RWPE1 (cell line): ENCODE measurements around the gene EIF2S1.

Experiments
- CTCF ChIA-PET: fragments of 350-600 bp; sonication (Branson Sonifier 250); formaldehyde crosslinking; extraction: SDS; loops from one replicate; lab custom pipeline; 2021; lab: Yijun Ruan, JAX
- POLR2A ChIA-PET: fragments of 400-600 bp; formaldehyde crosslinking; extraction: SDS; loops from one replicate; lab custom pipeline; 2020; ENCODE audit warnings: antibody characterized with exemption; ENCODE audit not compliant: low non-redundant PET; lab: Yijun Ruan, JAX
- DNase-seq: peaks from one replicate; pipeline ENCODE4 v3.0.0; 2012; ENCODE audit warnings: low spot score
- H3K27ac ChIP-seq: fragments of 450-650 bp; 2 replicates; pipeline ENCODE4 v1.5.1; 2017
- TF ChIP-seq, protein P1 (sequence below): fragments of 450-650 bp; conservative IDR thresholded peaks from 2 replicates; pipeline ENCODE4 v1.5.1; 2017; ENCODE audit warnings: low read depth, mild to moderate bottlenecking

EIF2S1 gene

DNA sequence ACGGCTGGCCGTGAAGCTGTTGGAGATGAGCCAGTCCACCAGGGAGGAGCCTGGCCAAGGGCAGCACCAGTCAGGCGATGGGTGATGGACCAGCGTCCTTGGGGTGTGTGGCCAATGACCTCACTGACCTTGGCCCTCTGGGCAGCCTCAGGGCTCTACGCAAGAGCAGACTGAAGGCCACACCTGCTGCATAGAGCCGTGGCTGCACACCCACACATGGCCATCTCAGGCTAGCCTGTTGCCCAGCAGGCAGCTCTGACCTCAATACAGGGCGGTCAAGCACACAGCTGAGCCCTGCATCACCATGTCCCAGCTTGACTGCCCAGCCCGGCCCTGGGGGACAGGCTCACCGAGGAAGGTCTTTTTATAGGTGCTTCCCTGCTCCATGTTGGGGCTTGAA, 32.7 kb downstream of the EIF2S1 start:
- no peak for DNase-seq
- TF ChIP-seq, protein P1, sequence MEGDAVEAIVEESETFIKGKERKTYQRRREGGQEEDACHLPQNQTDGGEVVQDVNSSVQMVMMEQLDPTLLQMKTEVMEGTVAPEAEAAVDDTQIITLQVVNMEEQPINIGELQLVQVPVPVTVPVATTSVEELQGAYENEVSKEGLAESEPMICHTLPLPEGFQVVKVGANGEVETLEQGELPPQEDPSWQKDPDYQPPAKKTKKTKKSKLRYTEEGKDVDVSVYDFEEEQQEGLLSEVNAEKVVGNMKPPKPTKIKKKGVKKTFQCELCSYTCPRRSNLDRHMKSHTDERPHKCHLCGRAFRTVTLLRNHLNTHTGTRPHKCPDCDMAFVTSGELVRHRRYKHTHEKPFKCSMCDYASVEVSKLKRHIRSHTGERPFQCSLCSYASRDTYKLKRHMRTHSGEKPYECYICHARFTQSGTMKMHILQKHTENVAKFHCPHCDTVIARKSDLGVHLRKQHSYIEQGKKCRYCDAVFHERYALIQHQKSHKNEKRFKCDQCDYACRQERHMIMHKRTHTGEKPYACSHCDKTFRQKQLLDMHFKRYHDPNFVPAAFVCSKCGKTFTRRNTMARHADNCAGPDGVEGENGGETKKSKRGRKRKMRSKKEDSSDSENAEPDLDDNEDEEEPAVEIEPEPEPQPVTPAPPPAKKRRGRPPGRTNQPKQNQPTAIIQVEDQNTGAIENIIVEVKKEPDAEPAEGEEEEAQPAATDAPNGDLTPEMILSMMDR: no peak
- CTCF ChIA-PET: no interaction called here
- POLR2A ChIA-PET: no interaction called here
- H3K27ac ChIP-seq: peak overlapping the region; percentile 27

DNA sequence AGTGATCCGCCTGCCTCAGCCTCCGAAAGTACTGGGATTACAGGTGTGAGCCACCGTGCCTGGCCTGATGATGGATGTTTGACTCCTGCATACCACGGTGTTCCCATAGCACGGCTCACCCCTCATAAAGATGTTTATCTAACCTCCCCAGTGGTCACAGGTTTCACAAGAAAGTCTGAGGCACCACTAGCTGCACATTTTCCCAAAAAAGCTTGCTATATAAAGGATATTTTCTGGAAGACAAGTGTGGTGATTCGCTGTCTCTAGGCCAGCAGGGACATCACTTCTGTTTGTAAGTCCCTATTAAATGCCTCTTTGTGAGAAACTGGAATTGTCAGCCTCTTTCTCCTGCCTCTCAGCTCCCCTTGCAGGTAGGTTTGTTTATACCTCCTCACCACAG, 33.6 kb downstream of the EIF2S1 start:
- H3K27ac ChIP-seq: no peak overlapping the region
- DNase-seq: no peak
- ChIA-PET CTCF (interaction anchor here (0.6 kb wide), 1 partner anchor 15 kb away, joined by 4 read pairs; no protein-coding TSS in a partner anchor), POLR2A (no interaction called here)
- TF ChIP-seq, protein P1: no peak

DNA sequence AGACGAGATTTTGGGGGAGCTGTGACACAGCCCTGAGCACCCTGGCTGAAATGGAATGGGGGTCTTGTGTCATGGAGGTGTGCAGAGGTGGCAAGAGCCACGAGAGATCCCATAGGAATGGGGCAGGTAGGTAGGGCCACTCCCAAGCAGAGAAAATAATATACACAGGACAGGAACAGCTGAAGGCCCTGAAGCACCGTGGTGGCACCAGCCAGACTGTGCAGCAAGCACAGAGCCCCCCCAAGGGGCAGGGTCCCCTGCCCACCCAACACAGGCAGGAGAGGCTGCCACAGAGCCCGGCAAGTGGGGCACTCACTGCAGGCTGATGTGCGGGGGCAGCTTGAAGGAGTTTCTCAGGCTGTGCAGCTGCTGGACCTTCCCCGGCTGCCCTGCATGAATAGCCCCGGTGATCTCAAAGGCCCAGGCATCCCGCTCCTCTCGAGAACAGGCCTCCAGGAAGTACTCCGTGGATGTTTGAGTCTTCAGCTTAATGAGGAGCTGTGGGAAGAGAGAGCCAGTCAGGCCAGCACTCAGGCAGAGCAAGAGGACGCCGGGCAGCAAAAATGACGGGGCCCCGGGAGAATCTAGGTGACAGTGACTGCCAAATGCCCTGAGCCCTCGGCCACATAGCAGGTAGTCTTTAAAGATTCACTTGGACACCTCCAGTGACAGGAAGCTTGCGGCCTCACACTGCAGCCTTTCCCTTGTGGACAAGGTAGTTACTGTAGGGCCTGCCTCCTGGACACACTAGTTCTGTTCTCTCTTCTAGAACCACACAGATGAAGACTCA, 35.2 kb downstream of the EIF2S1 start:
- no peak for DNase-seq
- H3K27ac ChIP-seq: peak overlapping the region; percentile 8; the same call in 1 of the 2 replicates
- ChIA-PET CTCF (interaction anchor here (1.0 kb wide), 1 partner anchor 8 kb away, joined by 4 read pairs; no protein-coding TSS in a partner anchor), POLR2A (no interaction called here)
- TF ChIP-seq, protein P1: no peak

DNA sequence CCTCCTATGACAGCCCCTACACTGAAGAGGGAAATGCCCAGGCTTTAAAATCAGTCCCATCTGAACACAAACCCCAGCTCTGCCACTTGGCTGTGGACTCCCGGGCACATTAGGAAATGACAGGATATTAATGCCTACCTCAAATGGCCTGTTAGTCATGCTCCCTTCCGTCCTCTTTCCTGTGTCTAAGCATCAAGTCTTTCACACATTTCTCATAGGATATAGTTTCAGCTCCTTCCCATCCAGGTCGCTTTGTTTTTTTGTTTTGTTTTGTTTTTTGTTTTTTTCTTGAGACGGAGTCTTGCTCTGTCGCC, 35.7 kb downstream of the EIF2S1 start:
- no peak for DNase-seq
- 0 out of 2 replicates have a peak overlapping the region, but pooled peaks have one; percentile 8 for H3K27ac ChIP-seq
- CTCF ChIA-PET: interaction anchor here (1.0 kb wide), 1 partner anchor 9 kb away, joined by 4 read pairs; no protein-coding TSS in a partner anchor
- POLR2A ChIA-PET: no interaction called here
- TF ChIP-seq, protein P1: no peak

DNA sequence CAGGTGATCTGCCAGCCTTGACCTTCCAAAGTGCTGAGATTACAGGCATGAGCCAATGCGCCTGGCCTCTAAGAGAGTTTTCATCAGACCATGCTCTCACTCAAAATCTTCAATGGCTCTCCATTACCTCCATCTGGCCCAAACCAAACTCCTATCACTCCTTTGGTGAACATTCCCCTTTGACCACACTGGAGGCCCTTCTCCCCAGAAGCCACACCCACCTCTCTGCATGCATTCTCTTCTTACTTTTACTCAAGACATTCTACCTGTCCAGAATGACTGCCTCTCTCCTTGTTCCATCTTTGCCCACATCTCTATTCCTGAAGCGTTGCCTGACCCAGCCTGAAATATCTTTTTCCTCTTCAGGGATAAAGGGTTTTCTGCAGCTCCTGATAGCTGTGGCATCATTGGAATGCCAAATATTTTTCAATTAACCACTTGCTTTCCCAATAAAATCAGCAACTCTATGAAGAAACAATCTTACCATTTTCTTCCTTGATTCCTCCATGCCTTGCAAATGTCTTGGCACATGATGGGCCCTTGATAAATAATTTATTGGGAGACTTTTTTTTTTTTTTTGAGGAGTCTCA, 36.3 kb downstream of the EIF2S1 start:
- DNase-seq: no peak
- H3K27ac ChIP-seq: no peak overlapping the region; the same call in 1 of the 2 replicates
- TF ChIP-seq, protein P1: no peak
- ChIA-PET POLR2A (no interaction called here), CTCF (no interaction called here)

DNA sequence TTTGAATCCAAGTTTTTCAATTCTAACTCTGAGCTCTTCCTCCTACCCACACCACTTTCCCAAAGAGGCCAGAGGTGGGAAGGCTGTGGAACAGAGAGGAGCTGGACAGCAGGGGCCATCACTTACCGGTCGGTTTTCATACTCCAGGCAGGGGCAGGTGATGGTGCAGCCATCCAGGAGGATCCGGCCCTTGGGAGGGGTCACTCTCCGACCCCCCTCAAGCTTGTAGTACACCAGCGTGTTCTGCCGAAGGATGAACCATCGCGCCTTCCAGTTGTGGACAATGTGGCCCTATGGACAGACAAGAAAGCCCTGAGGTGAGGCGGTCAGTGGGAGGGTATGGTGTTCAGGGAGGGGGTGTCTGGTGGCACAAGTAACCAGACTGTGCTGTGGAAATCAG, 37.4 kb downstream of the EIF2S1 start:
- ChIA-PET CTCF (no interaction called here), POLR2A (no interaction called here)
- DNase-seq: no peak
- H3K27ac ChIP-seq: no peak overlapping the region
- TF ChIP-seq, protein P1: no peak
